Left ventricle myocardium inferior (tissue), 1 donor: ENCODE results near the gene SLC35B4. TPM values are rescaled to one million over a fixed set of nuclear protein-coding genes. Genes with fewer than 3 reads are reported as not detected.

Source experiments
- DNase-seq: peaks from one replicate; pipeline ENCODE4 v3.0.0-alpha.2; 2020
- H3K27ac ChIP-seq: fragments of 200-600 bp; replicated peaks from 2 replicates; pipeline ENCODE4 v1.8.0; 2021
- H3K27me3 ChIP-seq: fragments of 200-600 bp; 2 replicates; pipeline ENCODE4 v1.8.0; 2021; ENCODE audit warnings: low read depth
- H3K36me3 ChIP-seq: fragments of 200-600 bp; 2 replicates; pipeline ENCODE4 v1.8.0; 2021
- H3K4me1 ChIP-seq: fragments of 200-600 bp; 2 replicates; pipeline ENCODE4 v1.8.0; 2021
- H3K4me3 ChIP-seq: fragments of 200-600 bp; 2 replicates; pipeline ENCODE4 v1.8.0; 2021; ENCODE audit warnings: mild to moderate bottlenecking, moderate library complexity
- H3K9me3 ChIP-seq: fragments of 200-600 bp; replicated peaks from 2 replicates; pipeline ENCODE4 v1.8.0; 2021
- CTCF ChIP-seq: fragments of 200-600 bp; IDR thresholded peaks from 2 replicates; pipeline ENCODE4 v1.8.0; 2021; ENCODE audit warnings: antibody characterized with exemption, mild to moderate bottlenecking, borderline replicate concordance
- intact Hi-C: fragments of 100-400 bp; cut with micrococcal nuclease; formaldehyde crosslinking; loops from one replicate; pipeline ENCODE4 v1.11.0; 2022
- total RNA-seq: library from RNA; stranded (reverse); fragmentation: NEBNext Ultra II Directional; extraction: Animal tissue kit (Norgen Biotek cat#: 25700); gene quantifications from one replicate; pipeline ENCODE4 v1.2.1, GENCODE V29; 2021
- donor health status: DM: no; HTN: yes; CAD: no; lungs with severe emphysema.

Gene SLC35B4
- total RNA-seq, 1 donor from 2014 or later, result 5.1 TPM

GRCh38 chr7:134332892-134333291 lies 16.2 kb upstream of the SLC35B4 start:
- intact Hi-C loops, result no loop called here
- H3K27me3 ChIP-seq, result peaks cover 70% of the 10 kb centered on the region

GRCh38 chr7:134331393-134331792 lies 14.7 kb upstream of the SLC35B4 start:
- no peaks in the 10 kb centered on the region for H3K4me1 ChIP-seq
- H3K9me3 ChIP-seq, result no peaks in the 10 kb centered on the region
- H3K4me3 ChIP-seq, result no peak overlapping the region
- H3K36me3 ChIP-seq, result no peaks in the 10 kb centered on the region
- intact Hi-C loops, result no loop called here
- no peak for TF ChIP-seq CTCF
- no peak for DNase-seq
- H3K27me3 ChIP-seq, result peaks cover 81% of the 10 kb centered on the region
- no peak overlapping the region for H3K27ac ChIP-seq

More at GRCh38 chr7:134332892-134333291, 16.2 kb upstream of the SLC35B4 start:
- DNase-seq, result no peak
- Histone ChIP-seq H3K4me1 (no peaks in the 10 kb centered on the region), H3K36me3 (no peaks in the 10 kb centered on the region), H3K27ac (no peak overlapping the region), H3K9me3 (no peaks in the 10 kb centered on the region), H3K4me3 (no peak overlapping the region)
- no peak for TF ChIP-seq CTCF

- Histone ChIP-seq H3K4me1 (no peaks in the 10 kb centered on the region), H3K27ac (no peak overlapping the region), H3K36me3 (no peaks in the 10 kb centered on the region), H3K4me3 (no peak overlapping the region), H3K9me3 (no peaks in the 10 kb centered on the region), H3K27me3 (peaks cover 81% of the 10 kb centered on the region)
- no peak for DNase-seq
- no peak for TF ChIP-seq CTCF
- intact Hi-C loops, result no loop called here
Measured at GRCh38 chr7:134330974-134331373, 14.2 kb upstream of the SLC35B4 start.

GRCh38 chr7:134329614-134330346 lies 13.1 kb upstream of the SLC35B4 start:
- intact Hi-C loops, result no loop called here
- no peaks in the 10 kb centered on the region for H3K9me3 ChIP-seq
- H3K4me1 ChIP-seq, result no peaks in the 10 kb centered on the region
- no peak overlapping the region for H3K4me3 ChIP-seq
- H3K27me3 ChIP-seq, result peaks cover 70% of the 10 kb centered on the region
- no peak for DNase-seq
- no peak for TF ChIP-seq CTCF
- no peak overlapping the region for H3K27ac ChIP-seq
- H3K36me3 ChIP-seq, result no peaks in the 10 kb centered on the region

- H3K9me3 ChIP-seq, result no peaks in the 10 kb centered on the region
- no peak overlapping the region for H3K27ac ChIP-seq
- no peaks in the 10 kb centered on the region for H3K36me3 ChIP-seq
- no peak for DNase-seq
- no peaks in the 10 kb centered on the region for H3K4me1 ChIP-seq
- peaks cover 67% of the 10 kb centered on the region for H3K27me3 ChIP-seq
- H3K4me3 ChIP-seq, result no peak overlapping the region
- TF ChIP-seq CTCF, result no peak
- intact Hi-C loops, result no loop called here
Measured at GRCh38 chr7:134328900-134329299, 12.2 kb upstream of the SLC35B4 start.
